ENCODE data around the gene ZFAND3. TPM values are rescaled to one million over a fixed set of nuclear protein-coding genes. Genes with fewer than 3 reads are reported as not detected.

The ZFAND3 gene
- 10 to 100 TPM; 12.0 to 13.0 TPM for total RNA-seq

GRCh38 chr6:37819177-37819801 is at the start of gene ZFAND3:
TSS of gene ZFAND3 (plus strand) at chr6:37819727. CDS start at chr6:37819946, 219 bp downstream.

Small RNA genes lying within 50 kb of the gene (small RNA-seq; reads per million reads assigned to genes)
- gene RN7SL285P, result 0 reads per million in 2 donors
- 0 reads per million in 2 donors for gene RNU1-87P

Other genes with a start within 250 kb of the ZFAND3 start
- gene MDGA1, start 121.8 kb upstream of the ZFAND3 start, total RNA-seq, result 10 to 100 TPM; 12.0 to 12.7 TPM